NCI-H2227 treated with DMSO at 0.1 percent for 48 hours (cell line): ENCODE measurements around the gene GPR171.
"Not testable (repeated sequence)": the region's sequence is repeated elsewhere in the genome, so short reads cannot be mapped to it uniquely, and the experiment has no call there.

Source experiments
- DNase-seq: peaks from one replicate; lab custom pipeline; 2025; lab: John Stamatoyannopoulos, UW

Gene GPR171

GRCh38 chr3:151203051-151203420 lies at the start of gene GPR171:
Gene GPR171, minus strand, starts transcription at chr3:151203216. Its CDS starts 3,830 bp downstream, at chr3:151199386.
- DNase-seq: no peak

GRCh38 chr3:151248772-151249337 lies 45.8 kb upstream of the GPR171 start:
- no peak for DNase-seq

GRCh38 chr3:151242006-151242405 lies 39.0 kb upstream of the GPR171 start:
- DNase-seq: not testable (repeated sequence)

- no peak for DNase-seq
These were observed 33.7 kb upstream of the GPR171 start for GRCh38 chr3:151236736-151237135.

GRCh38 chr3:151236316-151236715 lies 33.3 kb upstream of the GPR171 start:
- no peak for DNase-seq

- DNase-seq: no peak
These were observed 31.8 kb upstream of the GPR171 start for GRCh38 chr3:151234825-151235224.

- no peak for DNase-seq
These were observed 30.0 kb upstream of the GPR171 start for GRCh38 chr3:151232991-151233390.

- DNase-seq: not testable (repeated sequence)
These were observed 29.4 kb upstream of the GPR171 start for GRCh38 chr3:151232403-151232802.

GRCh38 chr3:151230646-151231045 lies 27.6 kb upstream of the GPR171 start:
- DNase-seq: no peak

- no peak for DNase-seq
These were observed 25.6 kb upstream of the GPR171 start for GRCh38 chr3:151228666-151229040.

GRCh38 chr3:151227807-151228665 lies 25.0 kb upstream of the GPR171 start:
- peak; percentile 38 for DNase-seq

GRCh38 chr3:151227266-151227806 lies 24.3 kb upstream of the GPR171 start:
- DNase-seq: no peak

- no peak for DNase-seq
These were observed 23.8 kb upstream of the GPR171 start for GRCh38 chr3:151226825-151227224.

- no peak for DNase-seq
These were observed 23.1 kb upstream of the GPR171 start for GRCh38 chr3:151226088-151226563.

GRCh38 chr3:151225040-151225975 lies 22.3 kb upstream of the GPR171 start:
- no peak for DNase-seq

GRCh38 chr3:151224268-151224866 lies 21.4 kb upstream of the GPR171 start:
- no peak for DNase-seq

GRCh38 chr3:151219056-151219455 lies 16.0 kb upstream of the GPR171 start:
- DNase-seq: no peak

GRCh38 chr3:151218136-151218535 lies 15.1 kb upstream of the GPR171 start:
- DNase-seq: no peak

- no peak for DNase-seq
These were observed 13.9 kb upstream of the GPR171 start for GRCh38 chr3:151216641-151217607.

GRCh38 chr3:151214459-151214858 lies 11.4 kb upstream of the GPR171 start:
- no peak for DNase-seq
